Prostate gland (tissue), 2 donors: ENCODE results near the gene RGS4.

Experiments used
- POLR2A ChIP-seq: fragments of 450-650 bp; IDR thresholded peaks from one replicate; pipeline ENCODE4 v1.6.1; 2016; ENCODE audit warnings: antibody characterized with exemption, mild to moderate bottlenecking
- TF ChIP-seq, protein P1 (sequence below), 4 experiments: fragments of 200-600 bp in 2 of 4; fragments of 450-650 bp in 2 of 4; sonication (generic) in 2 of 4; IDR thresholded peaks; 1 replicate in 3 of 4; 2 replicates in 1 of 4; pipeline ENCODE4 v1.5.1; 2016 to 2019; ENCODE audit warnings: antibody characterized with exemption in 4 of 4, mild to moderate bottlenecking in 2 of 4, moderate library complexity in 2 of 4

- TF ChIP-seq, protein P1, sequence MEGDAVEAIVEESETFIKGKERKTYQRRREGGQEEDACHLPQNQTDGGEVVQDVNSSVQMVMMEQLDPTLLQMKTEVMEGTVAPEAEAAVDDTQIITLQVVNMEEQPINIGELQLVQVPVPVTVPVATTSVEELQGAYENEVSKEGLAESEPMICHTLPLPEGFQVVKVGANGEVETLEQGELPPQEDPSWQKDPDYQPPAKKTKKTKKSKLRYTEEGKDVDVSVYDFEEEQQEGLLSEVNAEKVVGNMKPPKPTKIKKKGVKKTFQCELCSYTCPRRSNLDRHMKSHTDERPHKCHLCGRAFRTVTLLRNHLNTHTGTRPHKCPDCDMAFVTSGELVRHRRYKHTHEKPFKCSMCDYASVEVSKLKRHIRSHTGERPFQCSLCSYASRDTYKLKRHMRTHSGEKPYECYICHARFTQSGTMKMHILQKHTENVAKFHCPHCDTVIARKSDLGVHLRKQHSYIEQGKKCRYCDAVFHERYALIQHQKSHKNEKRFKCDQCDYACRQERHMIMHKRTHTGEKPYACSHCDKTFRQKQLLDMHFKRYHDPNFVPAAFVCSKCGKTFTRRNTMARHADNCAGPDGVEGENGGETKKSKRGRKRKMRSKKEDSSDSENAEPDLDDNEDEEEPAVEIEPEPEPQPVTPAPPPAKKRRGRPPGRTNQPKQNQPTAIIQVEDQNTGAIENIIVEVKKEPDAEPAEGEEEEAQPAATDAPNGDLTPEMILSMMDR (IDR thresholded peaks at IDR 0.05): no peak
- TF ChIP-seq POLR2A: no peak
Observed at GRCh38 chr1:163036671-163037070, 32.5 kb upstream of the RGS4 start.
